H9 (cell line): ENCODE results near the gene FCER1G. TPM values are rescaled to one million over a fixed set of nuclear protein-coding genes. Genes with fewer than 3 reads are reported as not detected.

Source experiments
- DNase-seq: peaks from one replicate; pipeline ENCODE4 v3.0.0-alpha.2; 2017
- H2AFZ ChIP-seq: one replicate; pipeline ENCODE4 v1.6.1; 2013; ENCODE audit warnings: mild to moderate bottlenecking, low read length, control low read depth, moderate library complexity
- H2AK5ac ChIP-seq: 2 replicates; pipeline ENCODE4 v1.6.1; 2013; ENCODE audit warnings: low read length, control low read depth, mixed read lengths; ENCODE audit not compliant: insufficient read length
- H2BK120ac ChIP-seq: one replicate; pipeline ENCODE4 v1.6.1; 2013; ENCODE audit warnings: low read depth, mild to moderate bottlenecking, low read length, control low read depth, inconsistent platforms; ENCODE audit not compliant: poor library complexity, severe bottlenecking
- H2BK12ac ChIP-seq: 2 replicates; pipeline ENCODE4 v1.6.1; 2013; ENCODE audit warnings: low read length, control low read depth, mixed read lengths, low read depth; ENCODE audit not compliant: insufficient read length
- H2BK15ac ChIP-seq: 2 replicates; pipeline ENCODE4 v1.6.1; 2013; ENCODE audit warnings: low read depth, low read length, control low read depth
- H2BK20ac ChIP-seq: one replicate; pipeline ENCODE4 v1.6.1; 2013; ENCODE audit warnings: low read depth, mild to moderate bottlenecking, low read length, control low read depth, inconsistent platforms; ENCODE audit not compliant: poor library complexity, severe bottlenecking
- H2BK5ac ChIP-seq: 2 replicates; pipeline ENCODE4 v1.6.1; 2013; ENCODE audit warnings: low read length, control low read depth, mixed read lengths; ENCODE audit not compliant: insufficient read length
- H3K14ac ChIP-seq: 2 replicates; pipeline ENCODE4 v1.6.1; 2013; ENCODE audit warnings: low read length, control low read depth; ENCODE audit not compliant: insufficient read depth
- H3K18ac ChIP-seq: 2 replicates; pipeline ENCODE4 v1.6.1; 2013; ENCODE audit warnings: low read depth, mild to moderate bottlenecking, mixed read lengths, low read length, control low read depth; ENCODE audit not compliant: insufficient read length
- H3K23ac ChIP-seq: 2 replicates; pipeline ENCODE4 v1.6.1; 2013; ENCODE audit warnings: low read length, control low read depth, mixed read lengths, low read depth; ENCODE audit not compliant: insufficient read length
- H3K23me2 ChIP-seq: 2 replicates; pipeline ENCODE4 v1.6.1; 2013; ENCODE audit warnings: low read depth, mild to moderate bottlenecking, mixed read lengths, low read length, control low read depth; ENCODE audit not compliant: insufficient read length, poor library complexity, severe bottlenecking
- H3K27ac ChIP-seq: 2 replicates; pipeline ENCODE4 v1.5.1; 2013; ENCODE audit warnings: low read length, control low read depth, mixed read lengths, low read depth; ENCODE audit not compliant: insufficient read length
- H3K27me3 ChIP-seq: 2 replicates; pipeline ENCODE4 v1.6.1; 2013; ENCODE audit warnings: low read length, control low read depth, inconsistent platforms; ENCODE audit not compliant: insufficient read depth
- H3K4ac ChIP-seq: 2 replicates; pipeline ENCODE4 v1.6.1; 2013; ENCODE audit warnings: low read depth, mild to moderate bottlenecking, control low read depth, inconsistent platforms, low read length, moderate library complexity
- H3K4me1 ChIP-seq: 2 replicates; pipeline ENCODE4 v1.6.1; 2013; ENCODE audit warnings: low read length, control low read depth, inconsistent platforms; ENCODE audit not compliant: insufficient read depth
- H3K4me2 ChIP-seq: 2 replicates; pipeline ENCODE4 v1.6.1; 2013; ENCODE audit warnings: low read length, control low read depth, mixed read lengths; ENCODE audit not compliant: insufficient read length, insufficient read depth
- H3K56ac ChIP-seq: 2 replicates; pipeline ENCODE4 v1.6.1; 2013; ENCODE audit warnings: low read depth, mild to moderate bottlenecking, mixed read lengths, low read length, control low read depth; ENCODE audit not compliant: insufficient read length
- H3K79me1 ChIP-seq: 2 replicates; pipeline ENCODE4 v1.6.1; 2013; ENCODE audit warnings: low read depth, mild to moderate bottlenecking, moderate library complexity, low read length, control low read depth, inconsistent platforms; ENCODE audit not compliant: insufficient read depth, poor library complexity, severe bottlenecking
- H3K79me2 ChIP-seq: 2 replicates; pipeline ENCODE4 v1.6.1; 2013; ENCODE audit warnings: low read length, control low read depth, inconsistent platforms; ENCODE audit not compliant: insufficient read depth
- H3K9ac ChIP-seq: 2 replicates; pipeline ENCODE4 v1.6.1; 2013; ENCODE audit warnings: low read length, control low read depth, mixed read lengths; ENCODE audit not compliant: insufficient read length; ENCODE audit errors: extremely low read depth
- H3K9me3 ChIP-seq: one replicate; pipeline ENCODE4 v1.6.1; 2013; ENCODE audit warnings: low read depth, low read length, inconsistent platforms; ENCODE audit not compliant: control insufficient read depth
- H3T11ph ChIP-seq: one replicate; pipeline ENCODE4 v1.6.1; 2013; ENCODE audit warnings: mild to moderate bottlenecking, low read length, control low read depth, inconsistent platforms
- H4K20me1 ChIP-seq: one replicate; pipeline ENCODE4 v1.6.1; 2013; ENCODE audit not compliant: control insufficient read depth, insufficient read length, insufficient read depth
- H4K5ac ChIP-seq: 2 replicates; pipeline ENCODE4 v1.6.1; 2013; ENCODE audit warnings: low read depth, mild to moderate bottlenecking, mixed read lengths, low read length, control low read depth; ENCODE audit not compliant: insufficient read length
- H4K8ac ChIP-seq: replicated peaks from 2 replicates; pipeline ENCODE4 v1.6.1; 2013; ENCODE audit warnings: low read length, control low read depth, mixed read lengths, low read depth; ENCODE audit not compliant: insufficient read length
- H4K91ac ChIP-seq: 2 replicates; pipeline ENCODE4 v1.6.1; 2013; ENCODE audit warnings: low read depth, mild to moderate bottlenecking, moderate library complexity, mixed read lengths, low read length, control low read depth; ENCODE audit not compliant: insufficient read length
- H3K27ac Mint-ChIP-seq, 3 experiments: 2 replicates in 2 of 3; 3 replicates in 1 of 3; pipeline ENCODE4 v1.8.0; 2020 to 2021; ENCODE audit warnings: mixed read lengths in 3 of 3, mild to moderate bottlenecking in 1 of 3, moderate library complexity in 1 of 3
- H3K27me3 Mint-ChIP-seq: 2 replicates; pipeline ENCODE4 v1.8.0; 2021; ENCODE audit warnings: low read depth, mild to moderate bottlenecking, moderate library complexity, mixed read lengths
- H3K36me3 Mint-ChIP-seq, 3 experiments: 2 replicates in 2 of 3; 3 replicates in 1 of 3; pipeline ENCODE4 v1.8.0; 2020 to 2021; ENCODE audit warnings: low read depth in 3 of 3, mixed read lengths in 3 of 3; ENCODE audit not compliant: insufficient read depth in 1 of 3
- H3K4me1 Mint-ChIP-seq, 2 experiments: 2 replicates each; pipeline ENCODE4 v1.8.0; 2020; ENCODE audit warnings: mixed read lengths in 2 of 2
- H3K4me3 Mint-ChIP-seq, 2 experiments: 2 replicates in 1 of 2; 3 replicates in 1 of 2; pipeline ENCODE4 v1.8.0; 2020 to 2021; ENCODE audit warnings: mild to moderate bottlenecking in 2 of 2, mixed read lengths in 2 of 2, moderate library complexity in 1 of 2
- H3K9me3 Mint-ChIP-seq, 2 experiments: 2 replicates in 1 of 2; 3 replicates in 1 of 2; pipeline ENCODE4 v1.8.0; 2020; ENCODE audit warnings: mild to moderate bottlenecking in 2 of 2, mixed read lengths in 2 of 2, moderate library complexity in 1 of 2
- CTCF ChIP-seq: fragments of 200-600 bp; sonication (generic); conservative IDR thresholded peaks from 3 replicates; pipeline ENCODE4 v1.8.0; 2021; ENCODE audit warnings: antibody characterized with exemption, mild to moderate bottlenecking
- WGBS: extraction: QIAGEN DNeasy Blood & Tissue Kit; methylation state at CpG from one replicate; pipeline ENCODE4 v1.1.7; 2013; ENCODE audit warnings: missing lambda C conversion rate, low lambda C conversion rate, mixed read lengths; ENCODE audit not compliant: insufficient read length; ENCODE audit errors: extremely low coverage; 5-methylcytosine and 5-hydroxymethylcytosine counted together
- total RNA-seq: library from RNA; stranded (reverse); gene quantifications from 2 replicates; pipeline ENCODE4 v1.2.1, GENCODE V29; 2021

FCER1G gene
- total RNA-seq, 1 experiment from 2014 or later, result 0.90 TPM

- H3K27me3 ChIP-seq, result no peaks in the 10 kb centered on the region
- H3K23me2 ChIP-seq, result peaks cover 6% of the 10 kb centered on the region
- no peak overlapping the region for H3K27ac ChIP-seq
- no peak overlapping the region for H2BK12ac ChIP-seq
- H3K4me2 ChIP-seq, result no peak overlapping the region
- no peak for DNase-seq
- no peak overlapping the region for H2AK5ac ChIP-seq
- TF ChIP-seq CTCF, result no peak
- H3K79me2 ChIP-seq, result no peaks in the 10 kb centered on the region
- H3T11ph ChIP-seq, result no peak overlapping the region
- H3K56ac ChIP-seq, result no peak overlapping the region
- no peak overlapping the region for H3K23ac ChIP-seq
- no peak overlapping the region for H3K18ac ChIP-seq
- H3K9me3 ChIP-seq, result no peaks in the 10 kb centered on the region
- Mint-ChIP-seq H3K9me3 (no peaks in the 10 kb centered on the region), H3K4me1 (peaks cover 19 to 21% of the 10 kb centered on the region in 2 experiments), H3K27ac (no peak overlapping the region), H3K27me3 (peaks cover 3% of the 10 kb centered on the region), H3K4me3 (no peak overlapping the region), H3K36me3 (peaks cover 21 to 56% (median 56%) of the 10 kb centered on the region in 3 experiments; a peak in 6 of 7 replicates)
- H4K5ac ChIP-seq, result no peak overlapping the region
- no peaks in the 10 kb centered on the region for H4K20me1 ChIP-seq
- no peak overlapping the region for H3K9ac ChIP-seq
- H3K4me1 ChIP-seq, result no peaks in the 10 kb centered on the region; the same call in 1 of the 2 replicates
- WGBS, result no CpG with 5 or more reads among the region's 11 CpGs
- H3K79me1 ChIP-seq, result no peaks in the 10 kb centered on the region
- H4K8ac ChIP-seq, result no peak overlapping the region
- no peak overlapping the region for H2BK20ac ChIP-seq
- no peak overlapping the region for H3K4ac ChIP-seq
- H2BK5ac ChIP-seq, result no peak overlapping the region
- H2BK120ac ChIP-seq, result no peak overlapping the region
- H2AFZ ChIP-seq, result no peak overlapping the region
- no peak overlapping the region for H4K91ac ChIP-seq
- no peak overlapping the region for H2BK15ac ChIP-seq
- no peak overlapping the region for H3K14ac ChIP-seq
Measured at GRCh38 chr1:161174911-161175310, 40.2 kb upstream of the FCER1G start.
